Hematopoietic multipotent progenitor cell treated with erythropoietin and hydrocortisone succinate and interleukin-3 and kit ligand, for 8 days (in vitro differentiated cells): ENCODE results near the gene FCHSD2.
"Not testable (repeated sequence)": the region's sequence is repeated elsewhere in the genome, so short reads cannot be mapped to it uniquely, and the experiment has no call there.

Experiments
- DNase-seq: peaks from one replicate; pipeline ENCODE4 v3.0.0-alpha.2; 2015

The FCHSD2 gene

DNA sequence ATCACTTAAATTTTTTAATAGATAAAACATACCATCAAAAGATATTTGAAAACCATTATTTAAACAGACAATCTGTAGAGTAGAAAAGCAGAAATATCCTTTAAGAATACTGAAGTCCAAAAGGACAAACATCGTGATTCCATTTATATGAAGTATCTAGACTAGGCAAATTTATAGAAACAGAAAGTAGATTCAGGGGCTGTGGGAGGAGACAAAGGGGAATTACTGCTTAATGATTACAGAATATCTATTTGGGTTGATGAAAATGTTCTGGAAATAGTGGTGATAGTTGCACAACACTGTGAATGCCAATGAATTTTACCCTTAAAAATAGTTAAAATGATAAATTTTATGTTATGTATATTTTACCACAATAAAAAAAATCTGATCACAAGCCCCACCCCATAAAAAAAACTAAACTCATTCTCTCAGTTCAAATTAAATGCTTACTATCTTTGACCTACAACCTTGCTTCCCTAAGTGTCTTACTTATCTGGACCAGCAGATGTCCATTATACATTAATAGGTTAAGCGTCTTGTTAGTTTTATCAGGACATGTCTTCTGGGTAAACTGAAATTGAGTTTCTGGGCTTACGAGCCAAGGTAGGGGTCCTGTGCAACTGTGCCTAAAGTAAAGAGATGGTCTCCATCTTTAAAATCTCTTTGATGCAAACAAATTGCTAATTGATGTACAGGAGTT lies 86.3 kb downstream of the FCHSD2 start:
- peak; percentile 84 for DNase-seq

DNA sequence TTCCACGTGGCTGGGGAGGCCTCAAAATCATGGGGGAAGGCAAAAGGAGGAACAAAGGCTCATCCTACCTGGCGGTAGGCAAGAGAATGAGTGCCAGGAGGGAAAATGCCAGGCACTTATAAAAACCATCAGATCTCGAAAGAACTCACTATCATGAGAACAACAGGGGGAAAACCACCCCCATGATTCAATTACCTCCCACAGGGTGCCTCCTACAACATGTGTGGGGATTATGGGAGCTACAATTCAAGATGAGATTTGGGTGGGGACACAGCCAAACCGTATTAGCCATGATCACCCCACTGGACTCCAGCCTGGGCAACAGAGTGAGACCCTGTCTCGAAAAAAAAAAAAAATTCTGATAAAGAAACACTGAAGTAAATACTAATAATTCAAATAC lies 87.1 kb downstream of the FCHSD2 start:
- no peak for DNase-seq

DNA sequence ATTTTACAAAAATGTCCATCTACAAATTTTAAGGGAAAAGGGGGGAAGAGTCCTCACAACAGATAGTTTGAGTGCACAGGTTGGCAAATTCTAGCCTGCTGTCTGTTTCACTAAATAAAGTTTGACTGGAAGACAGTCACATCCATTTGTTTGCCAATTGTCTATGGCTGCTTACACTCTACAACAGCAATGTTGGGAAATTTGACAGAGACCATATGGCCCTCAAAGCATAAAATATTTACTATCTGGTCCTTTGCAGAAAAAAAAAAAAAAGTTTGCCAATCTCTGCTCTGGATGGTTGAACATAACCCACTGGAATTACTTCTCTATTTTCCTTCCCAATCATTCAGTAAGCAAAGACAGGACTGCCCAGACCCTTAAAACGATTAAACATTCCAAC lies 88.2 kb downstream of the FCHSD2 start:
- DNase-seq = no peak

GRCh38 chr11:73048446-73048845 lies 93.7 kb downstream of the FCHSD2 start:
- DNase-seq = no peak

DNA sequence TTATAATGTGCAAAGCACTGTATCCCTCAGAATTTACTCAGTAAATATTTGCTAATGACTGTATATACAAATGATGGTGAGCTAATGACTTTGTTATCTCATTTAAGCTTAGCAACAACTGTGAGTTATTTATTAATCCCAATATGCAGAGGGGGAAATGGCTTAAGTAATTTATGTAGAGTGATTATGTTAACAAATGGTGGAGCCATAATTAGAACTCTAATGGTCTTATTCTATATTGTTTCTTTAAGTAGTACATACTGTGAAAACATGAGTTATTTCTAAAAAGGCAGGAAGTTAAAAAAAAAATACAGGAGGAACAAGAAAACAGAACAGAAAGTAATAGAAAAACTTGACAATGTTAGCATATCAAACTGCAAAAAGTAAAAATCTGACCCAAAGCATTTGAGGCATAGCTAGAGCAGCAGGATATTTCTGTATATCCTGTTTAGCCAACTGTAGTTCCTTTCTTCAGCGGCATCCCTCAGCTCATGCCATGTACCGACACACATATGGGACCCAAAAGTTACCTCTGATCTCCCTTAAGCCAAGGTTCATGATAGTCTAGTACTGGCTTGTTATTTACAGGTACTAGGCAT lies 94.2 kb downstream of the FCHSD2 start:
- no peak for DNase-seq

- no peak for DNase-seq
These were observed 102.1 kb downstream of the FCHSD2 start for GRCh38 chr11:73040046-73040445.

GRCh38 chr11:73034777-73035176 lies 107.3 kb downstream of the FCHSD2 start:
- DNase-seq = no peak

DNA sequence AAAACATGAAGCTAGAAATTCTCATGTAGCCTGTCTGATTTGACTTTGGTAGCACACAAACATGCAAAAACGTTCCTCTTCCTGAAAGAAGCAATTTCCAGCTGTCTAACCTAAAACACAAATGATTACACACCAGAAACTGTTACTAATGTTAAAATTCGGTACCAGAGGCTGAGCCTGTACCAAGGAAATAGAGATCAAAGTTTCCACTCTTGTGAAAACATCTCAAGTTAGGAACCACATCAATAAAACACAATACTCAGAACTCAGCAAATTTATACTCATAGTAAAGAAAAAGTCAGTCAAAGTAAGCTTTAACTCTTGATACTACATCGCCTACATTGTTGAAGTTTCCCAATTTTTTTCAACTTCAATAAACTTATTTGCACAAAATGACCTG lies 107.8 kb downstream of the FCHSD2 start:
- no peak for DNase-seq

DNA sequence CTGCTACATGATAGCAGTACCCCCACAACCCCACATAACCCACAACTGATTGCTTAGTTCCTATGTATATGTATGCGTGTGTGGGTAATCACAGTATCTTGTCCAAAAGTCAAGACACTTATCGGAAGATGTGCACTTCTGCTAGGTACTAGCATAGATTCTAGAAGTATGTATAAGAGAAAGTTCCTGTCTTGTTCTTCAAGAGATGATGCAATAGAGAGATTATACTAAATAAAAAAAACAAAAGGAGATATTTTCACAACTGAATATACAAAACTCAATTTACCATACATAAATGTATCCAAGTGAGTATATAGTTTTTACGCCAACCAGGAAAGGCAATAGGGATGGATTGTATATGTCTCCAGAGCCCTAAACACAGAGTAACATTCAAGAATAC lies 112.0 kb downstream of the FCHSD2 start:
- no peak for DNase-seq

GRCh38 chr11:73029403-73029802 lies 112.7 kb downstream of the FCHSD2 start:
- DNase-seq = no peak

GRCh38 chr11:73028611-73029010 lies 113.5 kb downstream of the FCHSD2 start:
- DNase-seq = no peak

- not testable (repeated sequence) for DNase-seq
These were observed 114.3 kb downstream of the FCHSD2 start for GRCh38 chr11:73027840-73028239.

GRCh38 chr11:73024639-73025038 lies 117.5 kb downstream of the FCHSD2 start:
- no peak for DNase-seq

DNA sequence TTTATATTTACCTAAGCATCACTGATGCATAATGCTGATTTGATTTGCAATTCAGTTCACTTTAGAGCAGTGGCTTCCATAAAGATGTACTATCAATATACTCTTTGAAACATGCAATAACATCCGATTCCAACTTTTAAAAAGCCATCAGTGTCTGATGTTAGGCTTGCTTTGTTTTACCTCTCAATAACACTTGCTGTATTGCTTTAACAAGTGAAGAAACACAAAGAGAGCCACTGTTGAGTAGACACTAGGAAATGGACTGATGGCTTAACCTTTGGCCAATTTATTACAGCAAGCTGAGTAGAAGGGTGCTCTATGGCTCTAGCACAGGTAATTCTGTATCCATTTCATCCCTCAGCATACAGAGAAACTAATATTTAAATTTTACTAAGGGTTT lies 122.1 kb downstream of the FCHSD2 start:
- no peak for DNase-seq

GRCh38 chr11:73019449-73019848 lies 122.7 kb downstream of the FCHSD2 start:
- DNase-seq = no peak

GRCh38 chr11:73018856-73019255 lies 123.3 kb downstream of the FCHSD2 start:
- DNase-seq = no peak

DNA sequence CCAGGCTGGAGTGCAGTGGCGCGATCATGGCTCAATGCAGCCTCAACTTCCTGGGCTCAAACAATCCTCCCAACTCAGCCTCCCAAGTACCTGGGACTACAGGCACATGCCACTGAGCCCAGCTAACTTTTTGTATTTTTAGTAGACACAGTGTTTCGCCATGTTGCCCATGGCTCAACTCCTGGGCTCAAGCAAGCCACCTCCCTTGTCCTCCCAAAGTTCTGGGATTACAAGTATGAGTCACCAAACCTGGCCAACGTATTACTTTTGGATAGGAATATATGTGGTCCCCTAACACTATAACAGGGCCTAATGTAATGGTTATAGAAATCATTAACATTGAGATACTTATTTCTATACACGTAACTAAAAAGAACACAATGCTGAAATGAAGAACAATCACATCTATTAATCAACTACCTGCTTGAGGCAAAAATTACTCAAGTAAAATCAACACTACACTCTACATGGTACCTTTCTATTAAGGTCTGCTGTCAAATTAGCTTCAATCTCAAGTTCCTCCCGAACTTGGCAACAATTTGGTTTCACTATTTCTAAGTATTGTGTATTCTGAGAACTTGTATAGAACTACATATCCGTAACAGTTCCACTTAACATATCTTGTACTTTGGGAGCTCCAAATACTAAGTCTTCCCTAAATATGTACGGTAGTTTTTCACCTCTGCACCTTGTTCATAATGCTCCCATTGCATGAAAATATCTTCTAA lies 124.9 kb downstream of the FCHSD2 start:
- no peak for DNase-seq

DNA sequence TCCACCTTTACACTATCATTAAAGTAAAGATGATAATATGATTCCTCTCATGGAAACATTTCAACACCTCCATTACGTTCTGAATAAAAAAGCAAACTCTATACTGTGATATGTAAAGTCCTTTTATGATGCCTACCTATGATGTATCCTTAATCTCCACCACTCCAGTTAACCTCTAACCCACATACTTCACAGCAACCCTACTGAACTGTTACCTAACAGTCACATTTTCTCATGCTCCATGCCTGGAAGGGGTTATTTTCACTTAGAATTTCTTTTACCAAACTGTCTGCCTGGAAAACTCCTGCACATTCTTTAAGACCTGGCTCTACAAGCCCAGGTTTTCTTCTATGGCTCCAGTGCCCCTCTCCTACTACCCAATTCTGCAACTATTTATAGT lies 129.1 kb downstream of the FCHSD2 start:
- DNase-seq = no peak

GRCh38 chr11:73012121-73012863 lies 129.8 kb downstream of the FCHSD2 start:
- no peak for DNase-seq

- DNase-seq = no peak
These were observed 130.8 kb downstream of the FCHSD2 start for GRCh38 chr11:73011126-73011817.

GRCh38 chr11:73009972-73010371 lies 132.1 kb downstream of the FCHSD2 start:
- no peak for DNase-seq

GRCh38 chr11:73004088-73004487 lies 138.0 kb downstream of the FCHSD2 start:
- no peak for DNase-seq

DNA sequence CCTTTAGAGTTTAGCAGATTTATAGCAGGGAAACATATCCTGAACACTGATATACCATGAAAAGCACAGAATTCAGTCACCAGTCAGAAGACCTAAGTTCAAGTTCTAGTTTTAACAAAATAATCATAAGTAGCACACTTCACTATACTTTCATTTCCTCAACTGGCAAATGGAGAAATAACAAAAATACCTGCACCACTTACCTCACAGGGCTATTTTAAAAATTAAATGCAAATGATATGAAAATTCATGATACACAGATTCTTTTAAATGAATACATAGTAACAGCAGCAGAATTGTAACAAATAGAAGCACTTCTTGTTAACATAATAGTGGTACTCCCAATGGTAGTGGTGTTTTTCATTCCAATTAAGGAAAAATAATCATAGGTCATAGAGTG lies 139.0 kb downstream of the FCHSD2 start:
- DNase-seq = no peak
